ENCODE data around the gene CDC7.
A peak's percentile ranks its signal among the peaks of the same experiment; 100 is the strongest.
"Not testable (repeated sequence)": the region's sequence is repeated elsewhere in the genome, so short reads cannot be mapped to it uniquely, and the experiment has no call there.

CDC7 gene

DNA sequence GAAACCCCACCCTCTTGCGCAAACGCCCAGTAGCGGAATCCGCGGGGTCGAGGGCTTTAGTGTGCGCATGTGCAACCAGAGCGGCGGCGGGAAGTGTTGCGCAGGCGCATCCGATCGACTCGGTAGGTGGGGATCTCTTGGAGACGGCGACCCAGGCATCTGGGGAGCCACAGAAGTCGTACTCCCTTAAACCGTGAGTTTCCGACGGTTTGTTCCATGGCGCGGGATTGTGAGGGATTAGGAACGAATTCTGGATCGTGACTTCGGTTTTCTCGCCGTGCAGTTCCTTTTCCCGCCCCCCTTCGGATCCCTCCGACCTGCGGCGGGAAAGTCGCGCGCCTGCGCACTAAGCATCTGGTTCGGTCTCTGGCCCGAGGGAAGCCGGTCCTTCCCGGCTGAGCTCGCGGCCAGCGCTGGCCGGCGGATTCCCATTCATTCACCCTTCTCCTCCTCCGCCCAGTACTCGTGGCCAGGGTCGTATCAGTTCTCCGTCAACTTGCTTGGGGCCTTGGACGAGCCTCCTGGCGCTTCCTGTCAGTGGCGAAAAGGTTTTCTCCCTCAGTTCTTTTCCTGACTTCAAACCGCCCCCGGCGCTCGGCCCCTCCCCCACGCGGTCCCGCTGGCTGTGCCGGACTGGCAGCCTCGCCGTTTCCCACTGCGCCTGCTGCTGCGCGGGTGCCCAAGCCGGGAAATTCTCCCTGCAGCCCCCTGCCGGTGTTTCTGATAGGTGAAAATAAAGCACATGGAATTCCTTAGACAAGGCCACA is at the start of gene CDC7:
CDC7 (plus strand) TSS at position 96 of the 767 bp plus-strand sequence. CDS start 866 bp downstream, outside the sequence.
- peak; percentile 90 to 94 (median 92) for DNase-seq

DNA sequence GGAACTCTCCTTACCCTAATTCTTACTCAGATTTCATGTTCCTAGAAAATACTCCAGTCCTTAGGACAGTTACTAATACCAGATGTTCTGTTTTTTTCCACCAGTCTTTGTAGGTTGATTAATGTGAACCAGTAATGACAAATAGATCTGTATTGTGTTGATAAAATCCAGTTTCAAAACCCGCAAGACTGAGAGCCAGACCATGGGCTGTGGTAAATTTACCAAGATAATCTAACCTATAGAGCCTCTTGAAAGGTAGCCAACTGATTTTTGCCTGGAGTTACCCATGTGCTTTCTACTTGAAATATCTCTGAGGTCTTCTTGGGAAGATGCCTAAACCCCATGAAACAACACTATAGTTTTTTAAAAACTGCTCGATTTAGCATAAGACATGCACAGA is 46.5 kb upstream of the CDC7 start:
- no peak for DNase-seq

DNA sequence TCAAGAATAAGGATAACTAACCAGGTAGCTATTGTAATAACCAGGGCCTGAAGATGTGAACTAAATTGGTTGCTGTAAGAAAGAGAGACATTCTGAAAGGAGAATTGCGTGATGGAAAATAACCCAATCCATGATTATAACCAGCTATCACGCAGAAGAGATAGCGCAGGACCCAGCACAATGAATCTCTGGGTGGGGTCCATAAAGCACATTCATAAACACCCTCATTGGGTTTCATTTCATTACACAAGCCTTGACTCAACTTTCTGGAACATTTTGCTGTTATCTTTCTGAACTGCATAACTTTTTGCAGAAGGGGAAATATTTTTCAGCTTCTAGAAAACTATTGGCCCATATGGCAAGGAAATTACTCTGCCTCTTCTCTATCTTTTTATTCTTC is 45.3 kb upstream of the CDC7 start:
- no peak for DNase-seq

DNA sequence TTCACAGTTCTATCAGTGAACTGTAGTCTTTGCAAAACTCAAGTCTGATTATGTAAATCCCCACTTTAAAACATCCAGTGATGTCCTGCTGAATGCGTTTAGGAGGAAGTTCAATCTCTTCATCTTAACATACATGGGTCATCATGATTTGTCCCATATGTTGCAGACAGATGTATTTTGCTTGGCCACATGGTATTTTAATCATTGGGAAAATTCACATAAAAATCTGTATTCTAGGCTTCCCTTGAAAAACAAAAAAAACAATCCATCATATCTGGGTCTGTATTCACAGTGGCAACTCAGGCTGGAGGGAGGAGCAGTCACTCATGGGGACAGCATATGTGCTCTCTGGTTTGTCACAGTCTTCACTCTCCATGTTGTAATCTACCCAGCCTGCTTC is 44.8 kb upstream of the CDC7 start:
- no peak for DNase-seq

DNA sequence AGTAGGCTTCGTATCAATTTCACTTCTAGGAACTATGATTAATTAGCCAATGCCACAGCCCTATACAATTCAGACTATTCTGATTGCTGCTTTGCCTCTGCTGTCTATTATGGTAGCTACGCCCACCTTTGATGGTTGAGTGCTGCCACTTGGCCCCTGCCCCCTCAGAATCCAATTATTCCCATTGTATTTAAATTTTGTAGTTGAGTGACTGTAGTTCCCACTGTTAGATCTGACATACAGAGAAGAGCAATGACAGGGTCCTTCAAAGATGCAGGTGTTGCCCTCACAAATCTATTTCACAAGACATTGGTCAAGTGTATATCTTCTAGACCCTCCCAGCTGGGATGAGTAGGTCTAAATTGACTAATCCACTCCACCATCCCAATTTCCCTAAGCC is 35.3 kb upstream of the CDC7 start:
- not testable (repeated sequence) for DNase-seq

DNA sequence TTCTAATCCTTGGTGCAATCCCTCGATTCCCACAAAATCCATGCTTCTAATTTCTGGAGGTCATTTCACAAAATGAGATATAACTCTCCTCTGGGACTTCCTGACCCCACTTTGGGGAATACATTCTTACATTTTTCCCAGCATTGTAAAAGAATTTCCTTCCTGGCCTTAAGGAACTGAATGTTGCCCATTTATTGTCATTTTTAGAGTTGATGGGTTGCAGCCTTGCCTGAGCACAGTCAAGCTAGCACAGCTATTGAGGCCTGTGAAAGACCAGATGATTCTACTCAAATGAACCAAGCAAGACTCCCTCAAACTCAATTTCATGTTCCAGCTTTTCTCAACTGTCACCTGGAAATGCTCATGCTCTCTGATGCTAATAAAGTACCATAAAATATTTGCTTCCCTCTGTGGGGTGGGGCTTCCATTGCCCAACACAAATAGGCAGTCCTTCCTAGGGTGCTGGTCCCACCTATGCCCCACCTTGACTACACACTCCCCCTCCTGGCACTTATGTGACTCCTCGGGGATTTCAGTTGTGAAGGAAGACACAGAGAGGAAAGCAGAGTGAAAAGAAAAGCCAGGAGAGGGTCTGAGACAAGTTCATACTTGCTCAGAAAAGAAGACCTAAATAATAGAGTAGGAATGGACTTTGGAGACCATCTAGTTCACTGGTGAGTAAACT is 24.0 kb upstream of the CDC7 start:
- DNase-seq, result no peak

DNA sequence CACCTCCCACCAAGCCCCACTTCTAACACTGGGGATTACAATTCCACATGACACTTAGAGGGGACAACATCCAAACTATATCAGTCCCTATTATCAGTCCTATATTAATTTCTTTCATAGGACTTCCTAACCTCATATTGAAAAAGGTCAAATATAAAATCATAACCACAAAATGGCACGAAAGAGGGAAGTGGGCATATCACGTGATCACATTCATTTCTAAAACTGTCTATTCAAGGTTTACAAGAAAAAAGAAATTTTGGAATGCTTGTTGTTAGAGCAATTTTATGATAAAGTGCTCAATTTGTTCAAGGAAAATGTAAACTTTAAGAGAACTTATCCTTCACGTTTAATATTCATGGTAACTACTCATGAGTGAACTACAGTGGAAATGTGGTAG is 13.2 kb upstream of the CDC7 start:
- no peak for DNase-seq

DNA sequence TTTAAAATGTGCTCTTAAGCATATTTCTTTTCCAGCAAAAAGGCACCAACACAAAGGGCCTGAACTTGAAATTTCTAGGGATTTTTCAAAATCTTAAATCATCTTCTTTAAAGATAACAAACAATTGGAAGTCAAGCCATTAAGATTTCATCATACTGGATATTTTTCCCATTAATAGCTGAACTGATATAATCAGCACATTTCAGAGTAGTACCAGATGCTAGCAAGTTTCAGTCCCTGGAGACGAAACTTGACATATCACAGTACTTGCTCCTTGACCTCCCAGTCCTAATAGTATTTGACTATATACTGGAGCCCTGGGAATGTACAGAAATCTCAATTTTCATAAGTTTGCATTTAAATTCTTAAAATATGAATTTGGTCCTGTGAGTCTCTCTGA is 10.2 kb upstream of the CDC7 start:
- DNase-seq, result no peak

DNA sequence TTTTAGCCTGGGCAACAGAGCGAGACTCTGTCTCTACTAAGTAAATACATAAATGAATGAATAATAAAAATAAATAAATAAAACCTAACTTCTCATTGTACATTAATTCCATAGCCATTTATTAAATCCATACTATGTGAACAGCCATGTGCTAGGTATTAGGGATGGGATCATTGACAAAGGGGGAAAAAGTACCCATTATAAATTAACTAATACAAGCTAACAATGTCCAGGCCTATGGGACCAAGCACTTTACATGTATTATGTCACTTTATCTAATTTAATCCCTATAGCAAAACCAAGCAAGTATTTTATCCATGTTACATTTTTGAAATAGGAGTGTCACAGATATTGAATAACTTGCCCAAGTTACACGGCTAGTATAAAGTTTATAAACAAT is 2.6 kb upstream of the CDC7 start:
- no peak for DNase-seq

DNA sequence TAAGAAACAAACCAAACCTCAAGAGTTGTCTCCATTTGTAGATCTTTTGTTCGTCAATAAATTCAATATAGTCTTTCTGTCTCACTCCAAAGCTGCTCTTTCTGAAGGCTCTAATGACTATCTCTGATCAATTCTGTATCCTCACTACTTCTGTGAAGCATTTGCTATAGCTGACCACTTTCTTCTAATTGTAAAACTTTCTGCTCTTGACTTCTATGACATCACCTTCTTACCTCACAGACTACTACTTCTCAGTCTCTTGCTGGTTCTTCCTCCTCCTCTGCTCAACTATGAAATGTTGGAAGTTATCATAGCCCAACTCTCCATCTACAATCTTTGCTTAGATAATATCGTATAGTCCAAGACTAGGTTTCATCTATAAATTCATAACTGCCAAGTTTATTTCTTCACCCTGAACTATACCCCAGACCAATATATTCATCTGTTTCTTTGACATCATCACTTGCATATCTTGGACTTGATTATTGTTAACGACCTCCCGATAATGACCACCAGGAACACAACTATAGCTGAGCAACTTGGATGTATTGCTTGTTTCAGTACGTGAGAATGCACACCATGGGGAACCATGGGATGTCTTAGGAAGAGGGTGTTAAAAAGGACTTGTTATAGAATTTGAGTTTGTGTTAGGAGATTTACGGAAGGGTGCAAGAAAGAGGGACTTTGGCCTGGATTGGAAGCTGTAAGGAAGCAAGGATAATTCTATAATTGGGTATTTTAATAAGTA is 2.0 kb upstream of the CDC7 start:
- DNase-seq, result no peak

DNA sequence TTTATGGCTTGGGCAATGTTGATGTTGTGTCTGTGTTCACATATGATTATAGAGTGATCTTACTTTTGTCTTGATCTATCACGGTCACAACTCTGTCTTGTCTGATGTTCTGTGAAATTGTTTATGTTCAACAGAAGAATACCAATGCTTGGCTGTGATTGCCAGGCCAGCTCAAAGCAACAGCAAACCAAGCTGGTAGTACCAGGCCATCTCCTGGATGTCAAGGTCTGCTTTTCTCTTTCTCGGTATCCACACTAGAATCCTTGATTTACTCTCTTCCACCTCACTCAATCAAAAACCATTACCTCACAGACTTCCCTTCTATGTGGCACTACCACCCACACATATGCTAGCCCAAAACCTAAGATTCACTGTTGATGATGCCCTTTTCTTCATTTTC is 1.3 kb upstream of the CDC7 start:
- DNase-seq, result peak in 1 of 3 donors; percentile 6

DNA sequence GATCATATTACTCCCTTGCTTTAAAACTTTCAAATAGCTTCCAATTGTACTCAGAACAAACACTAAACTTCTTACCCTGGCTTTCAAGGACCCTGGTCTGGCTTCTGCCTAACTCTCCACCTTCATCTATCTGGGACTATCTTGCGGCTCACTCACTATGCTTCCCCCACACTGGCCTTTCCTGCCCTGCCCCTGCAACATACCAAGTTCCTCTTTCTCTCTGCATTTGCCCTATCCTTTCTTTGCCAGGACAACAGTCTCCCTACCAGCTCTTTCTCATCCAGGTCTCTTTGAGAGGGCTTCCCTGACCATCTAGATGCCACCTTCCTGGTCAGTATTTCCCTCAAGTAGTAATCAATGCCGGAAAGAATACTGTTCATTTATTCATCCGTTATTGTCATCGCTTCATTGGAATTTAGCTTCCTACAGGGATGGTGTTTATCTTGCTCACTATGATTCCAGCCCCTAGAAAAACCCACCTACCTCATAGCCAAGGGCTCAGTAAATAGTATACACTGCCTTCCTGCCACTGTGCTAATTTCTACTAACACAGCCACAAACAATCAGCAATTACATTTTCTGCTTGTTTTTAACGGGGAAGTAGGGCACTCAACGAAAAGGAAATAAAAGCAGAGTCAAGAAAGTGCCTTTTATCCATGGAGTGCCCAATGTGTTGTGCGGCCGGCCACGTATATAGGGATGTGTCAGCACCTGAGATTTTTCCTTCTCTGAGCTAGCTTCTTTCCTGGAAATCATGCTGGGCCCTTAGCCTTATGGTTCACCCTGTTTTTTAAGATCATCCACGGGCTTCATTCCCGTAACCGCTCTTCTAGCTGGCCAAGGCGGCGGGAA is 521 bp upstream of the CDC7 start:
- peak; percentile 41 to 62 (median 53) for DNase-seq

DNA sequence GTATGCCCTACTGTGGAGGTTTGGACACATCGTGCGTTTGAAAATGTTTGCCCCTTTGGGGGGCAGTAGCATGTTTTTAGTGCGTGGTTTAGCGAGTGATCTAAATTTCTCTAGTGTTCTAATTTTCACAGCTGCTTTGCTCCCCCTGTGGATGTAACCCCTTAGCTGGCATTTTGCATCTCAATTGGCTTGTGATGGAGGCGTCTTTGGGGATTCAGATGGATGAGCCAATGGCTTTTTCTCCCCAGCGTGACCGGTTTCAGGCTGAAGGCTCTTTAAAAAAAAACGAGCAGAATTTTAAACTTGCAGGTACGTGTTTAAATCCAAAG is 836 bp downstream of the CDC7 start:
- peak; percentile 18 to 38 (median 24) for DNase-seq

DNA sequence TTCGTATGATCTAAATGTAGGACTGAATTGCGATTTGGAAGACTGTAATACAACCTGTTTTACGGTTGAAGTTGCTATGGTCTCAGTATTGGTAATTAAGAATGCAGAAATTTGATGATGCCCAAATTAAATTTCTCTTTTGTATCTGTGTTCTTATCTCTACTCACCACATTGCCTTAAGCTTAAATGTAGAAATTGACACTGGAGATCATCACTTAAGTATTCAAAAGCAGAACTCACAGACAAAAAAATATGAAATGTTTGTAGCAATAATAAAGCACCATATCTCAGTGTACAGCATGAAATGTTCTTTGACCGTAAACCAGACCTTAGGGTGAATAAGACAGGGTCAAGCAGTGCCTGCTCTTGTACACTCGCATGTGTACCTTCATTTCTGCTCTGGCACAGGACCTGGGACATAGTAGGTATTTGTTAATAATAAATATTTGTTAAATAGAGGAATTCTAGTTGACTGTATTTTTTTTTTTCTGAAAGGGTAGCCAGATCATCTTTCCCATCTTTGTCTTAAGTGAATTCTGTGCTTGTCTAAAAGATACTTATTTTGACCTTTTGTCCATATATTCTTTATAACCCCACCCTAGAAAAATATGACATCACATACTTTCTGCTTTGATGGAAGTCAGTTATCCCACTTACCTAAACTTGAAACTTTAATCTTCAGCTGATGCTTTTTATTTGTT is 1.5 kb downstream of the CDC7 start:
- DNase-seq, result no peak

DNA sequence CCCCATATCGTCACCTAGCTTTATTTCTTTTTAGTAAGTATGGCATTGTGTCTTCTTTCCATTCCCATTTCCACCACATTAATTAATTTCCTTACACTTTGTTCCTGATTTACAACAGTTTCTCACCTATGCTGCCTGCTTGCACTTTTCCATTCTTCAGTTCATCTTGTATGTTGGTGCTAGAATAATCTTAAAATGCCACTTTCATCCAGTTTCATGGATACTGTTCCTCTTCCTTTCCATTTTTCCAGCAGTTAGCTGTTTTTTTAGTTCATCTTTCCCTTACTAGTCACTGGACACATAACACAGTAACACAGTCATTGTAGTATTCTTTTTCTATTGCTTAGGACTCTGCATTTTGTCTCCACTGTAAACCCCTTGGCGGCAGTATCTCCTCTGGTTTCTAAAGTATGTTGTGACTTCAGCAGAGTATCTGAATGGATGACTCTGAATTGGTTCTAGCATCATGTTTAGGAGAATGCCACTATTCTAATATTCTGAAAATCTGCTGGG is 2.1 kb downstream of the CDC7 start:
- no peak for DNase-seq

DNA sequence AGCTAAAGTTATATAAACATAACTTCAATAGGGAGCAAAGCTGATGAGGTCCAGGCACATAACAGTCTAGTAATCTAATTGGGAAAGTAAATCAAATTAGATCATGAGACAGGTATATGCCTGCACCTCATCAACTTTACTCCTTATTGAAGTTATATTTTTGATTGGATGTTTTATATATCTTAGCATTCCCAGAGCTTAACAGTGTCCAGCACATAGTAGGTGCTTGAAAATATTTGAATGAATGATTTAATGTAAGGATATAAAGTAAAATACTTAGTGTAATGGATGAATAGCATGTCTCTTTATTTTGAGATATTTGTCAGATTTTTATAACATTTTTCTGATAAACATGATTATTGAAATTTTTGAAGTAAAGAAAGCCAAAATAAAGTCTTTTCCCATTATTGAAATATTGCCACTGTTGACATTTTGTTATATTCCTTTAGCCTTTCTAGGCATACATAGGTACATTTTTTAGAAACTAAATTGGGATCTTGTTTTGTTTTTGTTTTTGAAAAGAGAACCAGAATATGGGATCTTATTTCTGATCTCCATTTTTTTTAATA is 2.8 kb downstream of the CDC7 start:
- no peak for DNase-seq

DNA sequence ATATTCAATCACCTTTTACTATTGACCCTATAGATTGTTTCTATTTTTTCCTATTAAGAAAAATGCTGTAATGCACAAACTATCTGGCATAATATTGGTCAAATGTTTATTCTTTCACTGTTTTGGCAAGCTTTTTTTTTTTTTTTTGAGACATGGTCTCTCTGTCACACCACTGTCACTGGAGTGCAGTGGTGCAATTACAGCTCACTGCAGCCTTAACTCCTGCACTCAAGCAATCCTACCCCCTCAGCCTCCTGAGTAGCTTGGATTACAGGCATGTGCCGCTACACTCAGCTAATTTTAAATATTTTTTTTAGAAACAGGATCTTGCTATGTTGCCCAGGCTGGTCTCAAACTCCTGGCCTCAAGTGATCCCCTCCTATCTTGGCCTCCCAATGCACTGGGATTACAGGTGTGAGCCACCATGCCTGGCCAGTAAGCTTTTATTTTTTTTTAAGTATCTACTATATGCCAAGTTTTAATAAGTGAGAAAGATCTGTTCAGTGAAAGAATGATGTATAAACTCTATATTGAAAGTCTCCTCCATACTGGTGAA is 3.4 kb downstream of the CDC7 start:
- DNase-seq, result no peak

DNA sequence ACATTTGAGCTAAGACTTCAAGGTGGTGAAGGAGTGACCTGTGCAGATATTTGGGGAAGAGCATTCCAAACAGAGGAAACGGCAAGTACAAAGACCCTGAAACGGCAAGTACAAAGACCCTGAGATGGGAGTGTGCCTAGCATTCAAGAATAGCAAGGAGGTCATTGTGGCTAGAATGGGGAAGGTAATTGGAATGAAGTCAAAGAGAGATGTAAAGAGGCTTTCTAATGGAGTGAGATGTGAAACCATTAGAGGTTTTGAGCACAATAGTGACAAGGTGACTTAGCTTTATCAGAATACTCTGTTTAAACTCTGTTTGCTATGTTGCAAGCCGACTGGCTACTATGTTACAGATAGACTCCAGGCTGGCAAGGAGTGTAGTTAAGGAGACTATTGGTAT is 4.4 kb downstream of the CDC7 start:
- no peak for DNase-seq

DNA sequence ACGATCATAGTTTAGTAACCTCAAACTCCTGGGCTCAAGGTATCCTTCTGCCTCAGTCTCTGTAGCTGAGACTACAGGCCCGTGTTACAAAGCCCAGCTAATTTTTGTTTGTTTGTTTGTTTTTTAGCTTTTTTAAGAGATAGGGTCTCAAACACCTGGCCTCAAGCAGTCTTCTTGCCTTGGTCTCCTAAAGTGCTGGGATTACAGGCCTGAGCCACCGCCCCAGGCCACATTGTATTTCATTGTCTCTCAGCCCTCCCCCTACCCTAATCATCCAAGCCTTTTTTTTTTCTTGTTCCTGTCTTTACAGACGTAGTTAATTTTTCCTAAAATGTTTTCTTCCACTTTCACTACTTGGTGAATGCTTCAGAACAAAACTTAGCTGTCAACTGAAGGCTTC is 5.4 kb downstream of the CDC7 start:
- no peak for DNase-seq

DNA sequence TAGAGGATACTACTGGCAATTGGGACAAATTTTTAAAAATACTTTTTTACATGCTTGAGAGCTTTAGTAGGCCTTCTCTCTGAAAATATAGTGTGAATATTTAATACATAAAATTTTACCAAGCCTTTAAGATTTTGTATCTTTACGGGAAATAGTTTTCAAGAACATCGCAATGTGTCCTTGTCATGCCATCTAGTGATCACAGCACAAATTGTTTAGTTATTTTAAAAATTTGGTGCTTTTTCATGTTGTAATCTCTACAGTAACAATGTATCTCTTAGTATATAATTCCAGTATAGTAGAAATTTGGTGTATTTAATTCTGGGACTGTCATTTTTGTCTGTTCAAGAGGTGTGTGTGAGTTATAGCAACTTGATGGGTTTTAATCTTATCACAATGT is 6.7 kb downstream of the CDC7 start:
- peak in 1 of 3 donors; percentile 7 for DNase-seq

DNA sequence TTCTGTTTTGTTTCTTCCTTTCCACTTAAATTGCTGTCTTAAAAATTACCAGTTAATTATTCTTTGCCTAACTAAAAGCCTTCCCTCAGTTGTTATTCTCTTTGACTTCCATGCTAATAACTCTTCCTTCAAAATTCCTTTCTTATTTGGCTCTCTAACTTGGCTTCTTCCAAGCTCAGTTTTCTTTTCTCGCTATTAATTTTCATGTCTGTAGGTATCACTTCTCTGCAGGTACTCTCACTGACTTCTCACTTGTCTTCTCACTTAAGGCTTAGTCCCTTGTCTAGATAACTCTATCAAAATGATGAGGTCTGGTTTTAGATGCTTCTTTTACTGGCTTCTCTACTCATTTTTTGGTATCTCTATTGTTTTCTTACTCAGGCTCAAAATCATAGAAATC is 10.1 kb downstream of the CDC7 start:
- DNase-seq, result no peak
